ENCODE measurements around the gene PUSL1. TPM values are rescaled to one million over a fixed set of nuclear protein-coding genes. Genes with fewer than 3 reads are reported as not detected.

Gene PUSL1
- total and polyA plus RNA-seq, 2 of the 13 experiments (the other 11 are each of a cell fraction or from before 2014, with no cell fraction given) = 8.3 to 22.2 TPM

GRCh38 chr1:1334835-1335234, 26.4 kb downstream of the PUSL1 start (continued):
- TF ChIP-seq ZNF225 (CRISPR knock-in tag; IDR thresholded peaks at IDR 0.05) (no peak), FOXA1 (IDR thresholded peaks at IDR 0.05) (no peak), FOXA1 (CRISPR knock-in tag; IDR thresholded peaks at IDR 0.05) (no peak), SKI (IDR thresholded peaks at IDR 0.05; ENCODE audit: partially characterized antibody) (no peak), HNRNPH1 (optimal IDR thresholded peaks at IDR 0.05; ENCODE audit: low read depth, low read length) (no peak), HOXD1 (CRISPR knock-in tag; IDR thresholded peaks at IDR 0.05) (peak; percentile 36; the same call in 1 of the 2 replicates), HOMEZ (CRISPR knock-in tag; IDR thresholded peaks at IDR 0.05; ENCODE audit: low read depth) (no peak), ZNF234 (CRISPR knock-in tag; conservative IDR thresholded peaks at IDR 0.05) (no peak), ZBTB1 (CRISPR knock-in tag; IDR thresholded peaks at IDR 0.05; ENCODE audit: borderline replicate concordance) (0 out of 2 replicates have a peak, but pooled peaks have one; percentile 57), YY1 (IDR thresholded peaks at IDR 0.05; ENCODE audit: insufficient read depth, insufficient replicate concordance, low read depth, low read length) (no peak), ZBTB34 (CRISPR knock-in tag; IDR thresholded peaks at IDR 0.05) (no peak), ZBTB7B (CRISPR knock-in tag; IDR thresholded peaks at IDR 0.05) (no peak; the same call in 1 of the 2 replicates), NCOA1 (CRISPR knock-in tag; IDR thresholded peaks at IDR 0.05) (no peak), FOXO4 (CRISPR knock-in tag; conservative IDR thresholded peaks at IDR 0.05) (no peak), ZFP36 (IDR thresholded peaks at IDR 0.05; ENCODE audit: borderline replicate concordance, low read depth, low read length, partially characterized antibody) (no peak), ZNF691 (CRISPR knock-in tag; IDR thresholded peaks at IDR 0.05; ENCODE audit: borderline replicate concordance, low read depth) (no peak), RBM39 (IDR thresholded peaks at IDR 0.05; ENCODE audit: low read depth, low read length, poor library complexity, severe bottlenecking) (no peak), ZNF770 (CRISPR knock-in tag; IDR thresholded peaks at IDR 0.05) (no peak), ZNF136 (CRISPR knock-in tag; IDR thresholded peaks at IDR 0.05; ENCODE audit: low read depth) (no peak), ATF7 (IDR thresholded peaks at IDR 0.05) (no peak), ATF7 (CRISPR knock-in tag; IDR thresholded peaks at IDR 0.05) (no peak), FOXP4 (CRISPR knock-in tag; IDR thresholded peaks at IDR 0.05) (no peak)

Measured in HepG2 (cell line).